Lower lobe of right lung (tissue), 2 donors: ENCODE data around the gene MROH2A. TPM values are rescaled to one million over a fixed set of nuclear protein-coding genes. Genes with fewer than 3 reads are reported as not detected.
"Not testable (repeated sequence)": the region's sequence is repeated elsewhere in the genome, so short reads cannot be mapped to it uniquely, and the experiment has no call there.

Experiments
- ATAC-seq, 2 donors: fragments of 200-7000 bp; cut with Tn5 transposase; one replicate each; pipeline ENCODE4 v1.9.1; 2020 to 2022; ENCODE audit warnings: mild to moderate bottlenecking in 2 of 2, moderate library complexity in 2 of 2
- DNase-seq: peaks from one replicate; pipeline ENCODE4 v3.0.0-alpha.2; 2020
- H3K27ac ChIP-seq: fragments of 200-600 bp; one replicate; pipeline ENCODE4 v1.8.0; 2022
- H3K27me3 ChIP-seq: fragments of 200-600 bp; one replicate; pipeline ENCODE4 v1.8.0; 2022; ENCODE audit warnings: low read depth
- H3K36me3 ChIP-seq: fragments of 200-600 bp; one replicate; pipeline ENCODE4 v1.8.0; 2022; ENCODE audit warnings: mild to moderate bottlenecking
- H3K4me1 ChIP-seq: fragments of 200-600 bp; one replicate; pipeline ENCODE4 v1.8.0; 2022
- H3K4me3 ChIP-seq: fragments of 200-600 bp; one replicate; pipeline ENCODE4 v1.8.0; 2022; ENCODE audit warnings: mild to moderate bottlenecking
- H3K9me3 ChIP-seq: fragments of 200-600 bp; one replicate; pipeline ENCODE4 v1.8.0; 2022
- CTCF ChIP-seq: fragments of 200-600 bp; IDR thresholded peaks from one replicate; pipeline ENCODE4 v1.8.0; 2022; ENCODE audit warnings: antibody characterized with exemption, mild to moderate bottlenecking
- intact Hi-C: fragments of 100-400 bp; cut with DNase I; formaldehyde crosslinking; loops from one replicate; pipeline ENCODE4 v1.11.0; 2022
- total RNA-seq: library from RNA; stranded (reverse); fragmentation: NEBNext Ultra II Directional; extraction: Animal tissue kit (Norgen Biotek cat#: 25700); gene quantifications from one replicate; pipeline ENCODE4 v1.2.1, GENCODE V29; 2021
- donor health status: DM: no; HTN: yes; CAD: no; lungs with severe emphysema.

Gene MROH2A
- total RNA-seq, 1 donor from 2014 or later: not detected

GRCh38 chr2:233745073-233745755 lies 32.9 kb upstream of the MROH2A start:
- DNase-seq (no peak), ATAC-seq (no peak)
- intact Hi-C loops: no loop called here
- no peak for TF ChIP-seq CTCF
- Histone ChIP-seq H3K4me1 (no peaks in the 10 kb centered on the region), H3K36me3 (no peaks in the 10 kb centered on the region), H3K27ac (no peak overlapping the region), H3K4me3 (no peak overlapping the region), H3K27me3 (no peaks in the 10 kb centered on the region), H3K9me3 (no peaks in the 10 kb centered on the region)

- DNase-seq, H3K36me3 ChIP-seq, H3K9me3 ChIP-seq, H3K4me3 ChIP-seq, ATAC-seq, H3K27me3 ChIP-seq, H3K27ac ChIP-seq, H3K4me1 ChIP-seq, intact Hi-C loops: not testable (repeated sequence)
Measured at GRCh38 chr2:233745838-233746237, 32.3 kb upstream of the MROH2A start.

GRCh38 chr2:233746475-233747282 lies 31.5 kb upstream of the MROH2A start:
- Histone ChIP-seq H3K9me3 (peaks cover 8% of the 10 kb centered on the region), H3K27ac (no peak overlapping the region), H3K4me3 (no peak overlapping the region), H3K36me3 (no peaks in the 10 kb centered on the region), H3K4me1 (no peaks in the 10 kb centered on the region), H3K27me3 (no peaks in the 10 kb centered on the region)
- DNase-seq (no peak), ATAC-seq (no peak)
- intact Hi-C loops: no loop called here
- TF ChIP-seq CTCF: no peak

- Histone ChIP-seq H3K27ac (no peak overlapping the region), H3K4me1 (no peaks in the 10 kb centered on the region), H3K36me3 (no peaks in the 10 kb centered on the region), H3K9me3 (peaks cover 8% of the 10 kb centered on the region), H3K27me3 (no peaks in the 10 kb centered on the region), H3K4me3 (no peak overlapping the region)
- ATAC-seq (no peak), DNase-seq (no peak)
- no peak for TF ChIP-seq CTCF
- intact Hi-C loops: no loop called here
Measured at GRCh38 chr2:233747283-233747544, 30.9 kb upstream of the MROH2A start.

GRCh38 chr2:233750689-233751088 lies 27.4 kb upstream of the MROH2A start:
- intact Hi-C loops, H3K27me3 ChIP-seq, ATAC-seq, H3K4me3 ChIP-seq, H3K4me1 ChIP-seq, H3K27ac ChIP-seq, DNase-seq, H3K36me3 ChIP-seq, H3K9me3 ChIP-seq: not testable (repeated sequence)

GRCh38 chr2:233751212-233752009 lies 26.7 kb upstream of the MROH2A start:
- H3K36me3 ChIP-seq, H3K27ac ChIP-seq, DNase-seq, H3K4me3 ChIP-seq, ATAC-seq, H3K27me3 ChIP-seq, H3K4me1 ChIP-seq, intact Hi-C loops, H3K9me3 ChIP-seq: not testable (repeated sequence)
